NCI-H345 (cell line): ENCODE data around the gene RNU1-3.
"Not testable (repeated sequence)": the region's sequence is repeated elsewhere in the genome, so short reads cannot be mapped to it uniquely, and the experiment has no call there.

Experiments used
- DNase-seq: peaks from one replicate; lab custom pipeline; 2025; lab: John Stamatoyannopoulos, UW

Gene RNU1-3

GRCh38 chr1:16666502-16667413 lies at the start of gene RNU1-3:
RNU1-3 (minus strand) TSS chr1:16666948.
- DNase-seq = not testable (repeated sequence)

GRCh38 chr1:16713480-16713879 lies 46.7 kb upstream of the RNU1-3 start:
- DNase-seq = not testable (repeated sequence)

DNA sequence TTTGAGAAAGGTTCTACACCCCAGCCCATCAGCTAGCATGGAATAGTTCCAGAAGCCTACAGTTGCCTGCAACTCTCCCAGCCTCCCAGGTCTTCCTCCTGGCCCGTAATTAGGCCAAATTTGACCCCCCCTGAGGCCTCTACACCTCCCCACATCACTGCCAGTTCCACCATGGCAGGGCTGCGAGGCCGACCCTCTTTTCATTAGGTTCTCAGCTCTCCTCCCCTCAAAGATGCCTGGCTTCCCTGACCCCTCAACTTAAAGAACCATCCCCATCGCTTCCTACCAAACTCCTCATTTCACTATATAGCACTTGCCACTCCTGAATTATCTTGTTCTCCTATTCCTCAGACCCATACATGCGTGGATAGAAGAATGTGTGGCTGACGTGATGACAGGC lies 46.2 kb upstream of the RNU1-3 start:
- DNase-seq = not testable (repeated sequence)

DNA sequence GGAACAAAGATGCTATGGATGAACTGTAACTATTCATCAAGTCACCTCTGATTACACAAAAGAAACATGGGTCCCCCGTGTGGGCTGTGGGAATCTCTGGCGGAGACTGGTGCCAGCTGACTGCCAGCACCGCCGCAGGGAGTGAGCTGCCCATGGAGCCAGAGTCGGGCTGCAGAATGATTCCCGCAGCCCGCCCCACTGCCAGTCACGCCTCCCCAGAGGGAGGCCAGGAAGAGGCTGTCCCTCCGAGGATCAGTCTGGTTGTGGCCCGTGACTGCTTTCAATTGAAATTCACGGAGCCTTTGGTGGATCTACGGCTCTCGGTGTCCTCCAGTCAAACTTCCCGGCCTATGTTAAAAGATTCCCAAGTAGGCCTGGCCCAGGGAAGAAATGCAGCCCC lies 45.8 kb upstream of the RNU1-3 start:
- DNase-seq = peak; percentile 80

- not testable (repeated sequence) for DNase-seq
Observed at GRCh38 chr1:16712131-16712530, 45.4 kb upstream of the RNU1-3 start.

DNA sequence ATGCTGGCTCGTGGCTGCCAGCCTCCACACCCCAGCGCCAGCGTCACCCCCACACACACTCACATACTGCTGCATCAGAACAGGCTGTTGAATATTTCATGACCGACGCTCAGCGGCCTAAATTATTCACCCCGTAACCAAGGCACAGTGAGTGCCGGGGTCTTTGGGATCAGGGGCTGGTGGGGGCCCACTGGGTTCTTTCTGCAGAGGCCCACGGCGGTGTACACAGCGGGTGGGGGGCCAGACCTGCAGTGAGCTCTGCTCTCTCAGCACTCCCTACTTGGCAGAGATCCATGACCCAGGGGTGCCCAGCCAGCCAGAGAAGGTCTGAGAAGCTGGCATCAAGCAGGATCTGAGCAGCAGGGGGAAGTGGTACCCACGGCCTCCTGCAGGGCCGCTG lies 43.9 kb upstream of the RNU1-3 start:
- peak; percentile 86 for DNase-seq

- DNase-seq = peak; percentile 54
Observed at GRCh38 chr1:16709659-16710087, 42.9 kb upstream of the RNU1-3 start.

DNA sequence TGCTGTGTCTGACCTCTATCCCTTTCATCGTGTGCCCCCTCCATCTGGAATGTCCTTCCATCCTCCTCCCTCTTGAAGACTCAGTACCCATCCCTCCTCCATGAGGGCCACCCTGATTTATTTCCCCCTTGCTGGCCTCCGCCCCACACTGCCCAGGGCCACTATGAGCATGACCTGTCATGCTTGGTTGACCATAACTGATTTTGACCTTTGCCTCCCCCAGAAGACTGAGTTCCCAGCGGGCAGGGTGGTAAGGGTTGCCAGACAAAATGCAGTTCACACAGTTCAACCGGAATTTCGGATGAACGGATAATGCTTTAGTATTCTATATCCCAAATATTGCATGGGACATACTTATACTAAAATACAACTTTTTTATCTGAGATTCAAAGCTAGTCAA lies 42.0 kb upstream of the RNU1-3 start:
- DNase-seq = not testable (repeated sequence)

DNA sequence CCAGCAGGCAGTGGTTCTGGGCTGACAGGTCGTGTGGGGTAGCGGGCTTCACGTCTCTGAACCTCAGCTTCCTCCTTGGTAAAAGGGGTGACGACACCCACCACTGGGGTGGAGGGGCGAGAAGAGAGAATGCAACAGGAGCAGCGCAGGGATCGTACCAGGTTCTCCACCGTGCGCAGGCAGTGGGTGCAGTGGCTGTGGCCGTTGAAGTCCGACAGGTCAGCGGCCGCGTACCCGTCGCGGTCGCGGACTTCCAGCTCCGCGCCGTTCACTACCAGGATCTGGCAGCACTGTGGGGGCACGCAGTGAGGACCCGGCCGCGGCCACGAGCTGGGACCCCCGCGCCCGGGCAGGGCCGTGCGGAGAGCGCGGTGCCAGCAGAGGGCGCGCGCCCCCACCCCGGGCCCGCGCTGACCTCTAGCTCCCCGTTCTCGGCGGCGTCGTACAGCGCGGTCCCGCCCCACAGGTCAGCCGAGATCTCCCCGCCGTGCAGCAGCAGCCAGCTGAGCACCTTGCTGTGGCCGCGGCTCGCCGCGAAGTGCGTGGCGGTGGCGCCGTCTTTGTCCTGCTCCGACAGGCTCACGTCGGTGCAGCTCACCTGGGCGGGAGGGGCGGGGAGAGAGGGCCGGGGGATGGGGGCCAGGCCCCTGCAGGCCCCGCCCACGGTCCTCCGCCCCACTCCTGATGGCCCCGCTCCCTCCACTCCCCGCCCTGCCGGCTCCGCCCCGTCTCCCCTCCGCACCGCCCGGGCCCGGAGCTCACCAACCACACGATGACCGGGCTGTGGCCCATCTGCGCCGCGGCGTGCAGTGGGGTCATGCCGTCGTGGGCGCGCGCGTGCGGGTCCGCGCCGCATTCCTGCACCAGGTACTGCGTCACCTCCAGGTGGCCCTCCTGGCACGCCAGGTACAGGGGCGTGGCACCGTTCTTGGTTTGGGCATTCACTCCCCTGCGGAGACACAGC lies 40.7 kb upstream of the RNU1-3 start:
- peak; percentile 27 for DNase-seq

GRCh38 chr1:16706302-16706701 lies 39.6 kb upstream of the RNU1-3 start:
- DNase-seq = not testable (repeated sequence)

DNA sequence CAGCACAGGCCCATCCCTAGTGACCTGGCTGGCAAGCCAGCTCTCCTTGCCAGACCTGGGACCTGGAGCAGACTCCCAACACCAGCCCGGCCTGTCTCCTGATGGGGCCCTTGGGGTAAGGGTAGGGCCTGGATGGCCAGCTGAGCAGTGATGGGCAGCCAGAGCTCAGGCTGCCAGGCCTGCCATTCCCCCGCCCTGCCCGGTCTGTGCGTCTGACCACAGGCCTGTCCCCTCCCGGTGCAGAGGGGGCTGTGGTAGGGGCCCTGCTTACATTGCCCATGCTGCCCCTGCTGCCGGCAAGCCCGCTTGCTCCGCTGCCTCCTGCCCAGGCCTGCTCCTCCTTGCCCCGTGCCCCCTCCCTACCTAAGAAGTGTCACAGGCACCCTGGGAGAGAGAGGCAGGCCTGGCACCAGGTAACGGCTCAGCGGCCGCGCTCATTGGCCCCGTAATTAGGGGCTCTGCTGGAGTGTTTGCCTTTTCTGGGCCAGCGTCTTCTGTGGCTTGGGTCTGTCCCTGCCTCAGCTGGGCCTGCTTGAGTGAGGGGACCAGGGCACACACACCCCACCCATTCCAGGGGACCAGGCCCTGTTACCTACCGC lies 37.9 kb upstream of the RNU1-3 start:
- not testable (repeated sequence) for DNase-seq

- not testable (repeated sequence) for DNase-seq
Observed at GRCh38 chr1:16704076-16704475, 37.3 kb upstream of the RNU1-3 start.

- peak; percentile 18 for DNase-seq
Observed at GRCh38 chr1:16703602-16704001, 36.9 kb upstream of the RNU1-3 start.

GRCh38 chr1:16703141-16703540 lies 36.4 kb upstream of the RNU1-3 start:
- not testable (repeated sequence) for DNase-seq

DNA sequence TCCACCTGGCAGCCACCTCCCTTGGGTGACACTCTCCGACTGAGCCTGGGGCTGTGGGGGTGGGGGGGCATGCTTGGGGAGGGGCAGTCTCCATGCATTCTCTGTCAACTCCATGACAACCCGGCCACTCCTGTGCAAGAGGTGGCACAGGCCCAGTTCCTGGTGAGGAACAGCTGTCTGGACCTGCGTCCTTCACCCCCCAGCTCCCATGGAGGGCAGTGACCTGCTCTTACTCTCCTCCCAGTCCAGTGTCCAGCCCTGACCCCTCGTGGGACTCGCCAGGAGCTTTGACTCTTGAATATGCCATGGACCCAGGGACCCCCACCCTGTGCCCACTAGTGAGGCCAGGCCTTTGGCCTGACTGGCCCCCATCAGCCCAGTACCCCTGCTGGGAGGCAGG lies 35.5 kb upstream of the RNU1-3 start:
- not testable (repeated sequence) for DNase-seq

DNA sequence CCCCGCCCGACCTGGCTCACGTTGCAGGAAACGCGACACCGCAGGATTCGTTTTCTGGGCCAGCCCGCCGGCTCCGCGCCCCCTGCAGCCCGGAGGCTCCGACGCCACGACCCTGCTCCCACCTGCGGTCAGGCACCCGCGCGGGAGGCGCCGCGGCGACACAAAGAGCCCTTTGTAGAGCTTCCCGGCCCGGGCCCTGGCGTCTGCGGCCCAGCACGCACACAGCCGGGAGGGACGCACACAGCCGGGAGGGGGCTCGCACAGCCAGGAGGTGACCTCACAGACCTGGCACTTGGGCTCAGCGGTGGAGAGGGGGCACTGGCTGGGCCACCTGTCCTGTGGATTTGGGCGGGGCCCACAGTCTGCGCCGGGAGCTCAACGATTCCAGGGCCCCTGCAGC lies 34.4 kb upstream of the RNU1-3 start:
- not testable (repeated sequence) for DNase-seq

DNA sequence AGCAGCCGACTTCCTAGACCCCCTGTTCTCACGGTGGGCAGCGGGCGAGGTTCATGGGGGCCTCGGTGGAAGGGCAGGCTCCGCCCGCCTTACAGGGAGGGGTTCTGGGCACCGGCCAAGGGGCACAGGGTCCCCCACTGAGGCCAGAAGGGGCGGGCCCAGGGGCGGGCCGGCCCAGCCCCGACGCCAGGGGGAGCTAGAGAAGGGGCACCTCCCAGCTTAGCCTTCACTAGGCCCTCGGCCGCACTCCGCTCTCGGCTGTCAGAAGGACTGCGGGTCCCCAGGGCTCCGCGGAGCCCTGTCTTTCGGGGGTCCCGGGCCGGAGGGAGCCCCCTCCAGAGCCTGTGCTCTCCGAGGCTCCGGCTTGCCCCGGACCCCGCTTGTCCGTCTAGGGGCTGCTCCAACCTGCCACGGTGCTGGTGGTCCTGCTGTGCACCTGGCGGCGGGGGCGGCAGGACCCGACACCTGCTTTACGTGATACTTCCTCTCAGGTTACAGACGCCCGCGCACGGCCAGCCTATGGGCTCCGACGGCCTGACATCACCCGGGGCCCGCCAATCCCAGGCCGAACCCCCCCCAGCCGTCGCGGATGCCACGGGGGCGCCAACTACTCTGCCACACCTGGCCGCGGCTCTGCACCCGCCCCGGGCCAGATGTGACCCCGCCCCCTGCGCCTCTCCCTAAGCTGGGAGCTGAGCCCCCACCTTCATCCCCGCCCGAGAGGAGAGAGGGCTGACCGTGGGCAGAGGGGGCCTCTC lies 33.6 kb upstream of the RNU1-3 start:
- not testable (repeated sequence) for DNase-seq

- DNase-seq = not testable (repeated sequence)
Observed at GRCh38 chr1:16699440-16699839, 32.7 kb upstream of the RNU1-3 start.

- not testable (repeated sequence) for DNase-seq
Observed at GRCh38 chr1:16697152-16697551, 30.4 kb upstream of the RNU1-3 start.

DNA sequence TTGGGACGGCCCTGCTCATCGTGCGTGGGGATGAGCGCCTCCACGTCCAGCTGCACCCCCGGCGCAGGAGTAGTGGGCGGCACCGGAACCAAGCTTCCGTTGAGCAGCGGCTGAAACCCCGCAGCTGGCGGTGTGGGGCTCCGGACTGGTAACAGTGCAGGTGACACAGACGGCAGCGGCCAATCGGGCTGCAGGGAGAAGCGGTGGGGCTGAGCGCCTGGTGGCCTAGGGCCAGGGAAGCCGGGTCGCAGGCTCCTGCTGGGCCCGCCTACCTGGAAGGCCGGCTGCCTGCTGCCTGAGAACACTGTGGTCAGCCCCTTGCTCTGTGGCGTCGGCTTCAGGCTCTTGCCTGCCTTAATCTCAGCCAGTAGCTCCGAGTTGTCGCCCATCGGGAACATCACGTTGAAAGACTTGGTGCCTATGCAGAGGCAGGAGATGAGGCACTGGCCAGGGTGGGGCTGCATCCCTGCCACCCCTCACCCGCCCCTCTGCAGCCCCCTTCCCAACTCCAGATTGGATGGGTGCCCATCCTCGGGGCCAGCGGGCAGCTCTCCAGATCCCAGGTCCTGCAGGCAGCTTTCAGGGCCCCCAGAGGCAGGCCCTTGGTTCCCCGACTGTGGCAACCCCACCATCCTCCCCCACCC lies 29.9 kb upstream of the RNU1-3 start:
- DNase-seq = not testable (repeated sequence)

DNA sequence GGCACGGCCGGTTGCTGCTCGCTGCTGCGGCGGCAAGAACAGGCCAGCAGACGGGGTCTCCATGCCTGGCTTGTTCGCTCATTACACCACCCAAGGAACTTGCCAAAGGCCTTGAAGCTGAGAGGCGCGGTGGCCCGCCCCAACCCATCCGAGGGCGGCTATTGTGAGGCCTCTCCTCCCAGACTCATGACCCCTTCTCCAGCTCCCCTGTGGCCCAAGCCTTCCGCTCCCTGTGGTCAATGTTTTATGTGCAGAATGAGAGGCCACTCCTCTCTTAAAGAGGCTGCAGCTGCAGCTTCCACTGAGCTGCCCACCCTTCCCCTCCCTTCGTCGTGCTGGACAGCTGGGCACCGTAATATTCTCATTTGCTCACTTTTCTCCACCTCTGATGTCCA lies 27.6 kb upstream of the RNU1-3 start:
- DNase-seq = not testable (repeated sequence)
